ENCODE data around the gene CACNA1B. TPM values are rescaled to one million over a fixed set of nuclear protein-coding genes. Genes with fewer than 3 reads are reported as not detected.

CACNA1B gene
- total RNA-seq, 1 donor from 2014 or later, result not detected

DNA sequence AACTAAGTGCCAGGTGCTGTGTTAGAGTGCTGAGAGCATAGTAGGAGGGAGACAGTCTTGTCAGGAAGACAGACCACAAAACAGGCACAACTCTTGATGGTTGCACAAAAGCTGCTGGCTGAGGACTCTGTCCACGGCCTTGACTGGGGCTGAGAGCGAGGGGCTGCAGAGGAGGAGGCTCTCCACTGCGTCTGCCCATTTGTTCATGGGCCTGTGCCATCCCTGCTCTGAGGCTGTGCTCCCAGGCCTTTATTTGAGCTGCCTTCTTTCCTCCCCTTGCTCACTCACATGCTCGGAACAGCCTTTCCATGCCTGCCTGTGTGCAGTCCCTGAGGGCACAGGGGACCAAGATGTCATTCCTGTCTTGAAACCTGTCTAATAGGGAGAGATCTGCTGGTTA, 147.8 kb downstream of the CACNA1B start:
- peaks cover 35% of the 10 kb centered on the region for H3K27me3 Mint-ChIP-seq
- intact Hi-C loops (cut with micrococcal nuclease), result no loop called here

GRCh38 chr9:138025908-138026307, 148.3 kb downstream of the CACNA1B start:
- Mint-ChIP-seq H3K4me3 (no peak overlapping the region), H3K27ac (no peak overlapping the region), H3K27me3 (peaks cover 38% of the 10 kb centered on the region), H3K4me1 (no peaks in the 10 kb centered on the region), H3K9me3 (no peaks in the 10 kb centered on the region), H3K36me3 (ENCODE audit: low read depth) (no peaks in the 10 kb centered on the region)
- DNase-seq, result no peak
- intact Hi-C loops (cut with micrococcal nuclease), result no loop called here

More for the DNA sequence above, 147.8 kb downstream of the CACNA1B start:
- no peak for DNase-seq
- H3K9me3 Mint-ChIP-seq, result no peaks in the 10 kb centered on the region
- no peaks in the 10 kb centered on the region for H3K36me3 Mint-ChIP-seq (ENCODE audit: low read depth)
- no peaks in the 10 kb centered on the region for H3K4me1 Mint-ChIP-seq
- H3K4me3 Mint-ChIP-seq, result no peak overlapping the region
- H3K27ac Mint-ChIP-seq, result no peak overlapping the region

GRCh38 chr9:138028596-138028995, 151.0 kb downstream of the CACNA1B start:
- Mint-ChIP-seq H3K9me3 (no peaks in the 10 kb centered on the region), H3K4me1 (no peaks in the 10 kb centered on the region), H3K27me3 (peaks cover 49% of the 10 kb centered on the region), H3K4me3 (no peak overlapping the region), H3K27ac (no peak overlapping the region), H3K36me3 (ENCODE audit: low read depth) (no peaks in the 10 kb centered on the region)
- DNase-seq, result no peak
- intact Hi-C loops (cut with micrococcal nuclease), result no loop called here

GRCh38 chr9:138031186-138031585, 153.6 kb downstream of the CACNA1B start:
- H3K27me3 Mint-ChIP-seq, result peaks cover 38% of the 10 kb centered on the region

DNA sequence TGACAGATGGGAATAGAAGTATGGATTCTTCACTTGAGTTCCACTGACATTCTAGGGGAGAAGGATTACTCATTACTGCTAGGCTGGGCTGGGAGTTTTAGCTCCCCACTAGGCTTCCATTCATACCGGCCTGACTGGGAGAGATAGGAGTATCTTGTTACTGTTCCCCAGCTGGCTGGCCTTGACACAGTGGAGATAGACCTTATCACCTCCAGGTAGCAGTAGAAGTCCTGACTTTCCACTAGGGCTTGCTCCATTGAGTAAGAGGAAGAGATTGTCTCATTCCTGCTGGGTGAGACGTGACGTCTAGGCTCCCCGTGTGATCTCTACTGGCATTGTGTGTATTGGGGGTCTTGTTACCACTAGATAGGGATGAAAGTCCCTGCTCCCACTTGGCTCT, 156.4 kb downstream of the CACNA1B start:
- no peak overlapping the region for H3K27ac Mint-ChIP-seq
- H3K4me1 Mint-ChIP-seq, result no peaks in the 10 kb centered on the region
- no peak overlapping the region for H3K4me3 Mint-ChIP-seq
- no peak for DNase-seq
- no peaks in the 10 kb centered on the region for H3K9me3 Mint-ChIP-seq
- H3K36me3 Mint-ChIP-seq (ENCODE audit: low read depth), result no peaks in the 10 kb centered on the region
- H3K27me3 Mint-ChIP-seq, result peaks cover 30% of the 10 kb centered on the region
- intact Hi-C loops (cut with micrococcal nuclease), result no loop called here

More at GRCh38 chr9:138031186-138031585, 153.6 kb downstream of the CACNA1B start:
- no peak for DNase-seq
- H3K4me1 Mint-ChIP-seq, result no peaks in the 10 kb centered on the region
- H3K36me3 Mint-ChIP-seq (ENCODE audit: low read depth), result no peaks in the 10 kb centered on the region
- no peak overlapping the region for H3K27ac Mint-ChIP-seq
- no peaks in the 10 kb centered on the region for H3K9me3 Mint-ChIP-seq
- H3K4me3 Mint-ChIP-seq, result no peak overlapping the region
- intact Hi-C loops (cut with micrococcal nuclease), result no loop called here

DNA sequence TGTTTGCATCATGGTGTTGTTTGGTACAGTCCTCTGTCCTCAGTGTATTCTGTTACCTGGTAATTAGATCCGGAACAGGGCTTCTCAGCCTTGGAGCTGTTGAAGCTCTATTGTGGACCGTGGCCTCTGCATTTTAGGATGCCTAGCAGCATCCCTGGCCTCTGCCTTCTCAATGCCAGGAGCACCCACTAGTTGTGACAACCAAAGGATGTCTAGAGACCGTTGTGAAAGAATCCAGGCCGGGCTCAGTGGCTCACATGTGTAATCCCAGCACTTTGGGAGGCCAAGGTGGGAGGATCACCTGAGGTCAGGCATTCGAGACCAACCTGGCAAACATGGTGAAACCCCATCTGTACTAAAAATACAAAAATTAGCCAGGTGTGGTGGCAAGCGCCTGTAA, 159.6 kb downstream of the CACNA1B start:
- intact Hi-C loops (cut with micrococcal nuclease), result no loop called here

GRCh38 chr9:138038244-138038671, 160.7 kb downstream of the CACNA1B start:
- H3K27me3 Mint-ChIP-seq, result peaks cover 5% of the 10 kb centered on the region
- DNase-seq, result no peak
- no peak overlapping the region for H3K27ac Mint-ChIP-seq
- no peak overlapping the region for H3K4me3 Mint-ChIP-seq
- no peaks in the 10 kb centered on the region for H3K4me1 Mint-ChIP-seq
- intact Hi-C loops (cut with micrococcal nuclease), result no loop called here
- H3K9me3 Mint-ChIP-seq, result no peaks in the 10 kb centered on the region
- no peaks in the 10 kb centered on the region for H3K36me3 Mint-ChIP-seq (ENCODE audit: low read depth)

More for the DNA sequence above, 159.6 kb downstream of the CACNA1B start:
- H3K27ac Mint-ChIP-seq, result no peak overlapping the region
- peaks cover 13% of the 10 kb centered on the region for H3K27me3 Mint-ChIP-seq
- no peak for DNase-seq
- H3K4me3 Mint-ChIP-seq, result no peak overlapping the region
- no peaks in the 10 kb centered on the region for H3K4me1 Mint-ChIP-seq
- H3K36me3 Mint-ChIP-seq (ENCODE audit: low read depth), result no peaks in the 10 kb centered on the region
- no peaks in the 10 kb centered on the region for H3K9me3 Mint-ChIP-seq

DNA sequence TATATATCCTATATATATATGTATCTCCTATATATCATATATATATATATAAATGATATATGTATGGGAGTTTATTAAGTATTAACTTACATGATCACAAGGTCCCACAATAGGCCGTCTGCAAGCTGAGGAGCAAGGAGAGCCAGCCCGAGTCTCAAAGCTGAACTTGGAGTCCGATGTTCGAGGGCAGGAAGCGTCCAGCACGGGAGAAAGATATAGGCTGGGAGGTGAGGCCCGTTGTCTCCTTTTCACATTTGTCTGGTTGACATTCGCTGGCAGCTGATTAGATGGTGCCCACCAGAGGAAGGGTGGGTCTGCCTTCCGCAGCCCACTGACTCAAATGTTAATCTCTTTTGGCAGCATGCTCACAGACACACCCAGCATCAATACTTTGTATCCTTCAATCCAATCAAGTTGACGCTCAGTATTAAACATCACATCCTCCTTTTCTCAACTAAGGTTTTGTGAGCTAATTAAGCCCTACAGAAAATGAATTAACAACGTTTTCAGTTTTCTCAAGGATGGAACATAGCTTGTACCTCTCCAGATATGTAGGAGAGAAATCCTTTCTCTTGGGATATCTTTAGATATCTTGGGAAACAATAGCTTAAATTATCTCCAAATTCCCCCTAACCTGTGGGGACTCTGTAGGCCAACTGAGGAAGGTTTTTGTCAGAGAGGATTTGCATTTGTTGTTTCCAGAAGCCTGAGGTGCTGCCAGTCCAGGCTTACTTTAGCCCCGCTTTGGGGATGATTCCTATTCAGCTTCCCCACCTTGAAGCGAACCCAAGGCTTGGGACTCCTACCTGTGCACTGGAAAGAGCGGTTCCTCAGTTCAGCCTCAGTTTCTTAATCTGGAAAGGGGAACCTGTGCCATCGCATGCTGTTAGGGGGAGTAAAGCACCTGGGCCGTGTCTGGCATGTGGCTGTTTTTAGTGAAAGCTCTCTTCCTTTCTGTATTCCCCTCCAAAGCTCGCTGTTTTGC, 163.2 kb downstream of the CACNA1B start:
- Mint-ChIP-seq H3K27ac (no peak overlapping the region), H3K4me1 (no peaks in the 10 kb centered on the region), H3K4me3 (no peak overlapping the region), H3K27me3 (no peaks in the 10 kb centered on the region), H3K36me3 (ENCODE audit: low read depth) (no peaks in the 10 kb centered on the region), H3K9me3 (no peaks in the 10 kb centered on the region)
- DNase-seq, result no peak
- intact Hi-C loops (cut with micrococcal nuclease), result no loop called here

DNA sequence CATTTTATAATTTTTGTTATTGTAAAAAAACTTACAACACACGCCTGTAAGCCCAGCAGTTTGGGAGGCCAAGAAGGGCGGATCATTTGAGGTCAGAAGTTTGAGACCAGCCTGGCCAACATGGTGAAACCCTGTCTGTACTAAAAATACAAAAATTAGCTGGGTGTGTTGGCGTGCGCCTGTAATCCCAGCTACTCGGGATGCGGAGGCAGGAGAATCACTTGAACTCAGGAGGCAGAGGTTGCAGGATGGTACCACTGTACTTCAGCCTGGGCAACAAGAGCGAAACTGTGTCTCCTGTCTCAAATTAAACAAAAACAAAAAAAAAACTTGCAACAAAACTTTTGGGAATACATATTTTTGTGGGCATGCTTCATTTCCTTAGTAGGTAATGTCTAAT, 164.6 kb downstream of the CACNA1B start:
- no peaks in the 10 kb centered on the region for H3K36me3 Mint-ChIP-seq (ENCODE audit: low read depth)
- no peaks in the 10 kb centered on the region for H3K27me3 Mint-ChIP-seq
- H3K4me3 Mint-ChIP-seq, result no peak overlapping the region
- intact Hi-C loops (cut with micrococcal nuclease), result no loop called here
- DNase-seq, result no peak
- H3K9me3 Mint-ChIP-seq, result no peaks in the 10 kb centered on the region
- H3K4me1 Mint-ChIP-seq, result no peaks in the 10 kb centered on the region
- H3K27ac Mint-ChIP-seq, result no peak overlapping the region

- no peak for DNase-seq
- Mint-ChIP-seq H3K4me3 (no peak overlapping the region), H3K27ac (no peak overlapping the region), H3K27me3 (no peaks in the 10 kb centered on the region), H3K4me1 (no peaks in the 10 kb centered on the region), H3K9me3 (no peaks in the 10 kb centered on the region), H3K36me3 (ENCODE audit: low read depth) (no peaks in the 10 kb centered on the region)
- intact Hi-C loops (cut with micrococcal nuclease), result no loop called here
These were observed 165.1 kb downstream of the CACNA1B start for GRCh38 chr9:138042640-138043039.

- H3K4me1 Mint-ChIP-seq, result no peaks in the 10 kb centered on the region
- H3K4me3 Mint-ChIP-seq, result no peak overlapping the region
- H3K27me3 Mint-ChIP-seq, result no peaks in the 10 kb centered on the region
- DNase-seq, result no peak
- H3K9me3 Mint-ChIP-seq, result no peaks in the 10 kb centered on the region
- no peaks in the 10 kb centered on the region for H3K36me3 Mint-ChIP-seq (ENCODE audit: low read depth)
- intact Hi-C loops (cut with micrococcal nuclease), result no loop called here
- H3K27ac Mint-ChIP-seq, result no peak overlapping the region
These were observed 165.5 kb downstream of the CACNA1B start for GRCh38 chr9:138043061-138043410.

DNA sequence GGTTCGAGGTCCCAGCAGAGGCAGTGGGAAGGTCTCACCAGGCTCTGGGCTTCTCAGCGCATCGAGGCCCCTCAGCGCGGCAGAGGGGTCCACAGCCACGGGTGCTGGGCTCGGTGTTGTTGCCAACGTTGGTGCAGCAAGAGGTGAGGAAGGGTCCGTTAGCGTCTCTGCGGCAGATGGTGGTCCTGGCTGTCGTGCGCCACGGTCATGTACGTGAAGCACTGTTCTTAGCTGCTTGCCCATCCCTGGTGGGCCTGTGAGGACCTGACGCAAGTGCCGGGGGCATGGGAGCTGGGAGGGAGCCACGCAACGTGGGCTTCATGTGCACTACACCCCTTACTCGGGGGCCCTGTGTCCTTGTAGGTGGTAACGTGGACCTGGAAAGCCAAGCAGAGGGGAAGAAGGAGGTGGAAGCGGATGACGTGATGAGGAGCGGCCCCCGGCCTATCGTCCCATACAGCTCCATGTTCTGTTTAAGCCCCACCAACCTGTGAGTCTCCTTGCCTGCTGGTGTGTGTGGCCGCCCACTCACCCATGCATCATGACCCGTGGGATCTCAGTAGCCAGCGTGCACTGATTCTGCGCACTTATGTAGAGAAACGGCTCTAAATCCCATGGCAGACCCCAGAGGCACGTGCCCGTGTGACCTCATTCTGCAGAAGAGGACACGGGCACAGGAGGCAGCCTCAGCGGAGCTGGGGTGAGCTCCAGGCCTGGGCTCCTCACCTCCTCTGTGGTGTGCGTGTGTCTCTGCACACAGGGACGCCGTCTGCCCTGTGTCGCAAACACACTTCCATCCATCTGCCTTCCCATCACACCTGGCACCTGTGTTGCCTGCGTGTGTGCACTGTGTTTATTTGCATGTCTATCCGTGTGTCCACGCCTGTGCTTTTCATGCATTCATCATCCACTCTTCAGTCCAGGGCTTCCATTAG, 166.1 kb downstream of the CACNA1B start:
- Mint-ChIP-seq H3K4me1 (no peaks in the 10 kb centered on the region), H3K9me3 (no peaks in the 10 kb centered on the region), H3K27me3 (no peaks in the 10 kb centered on the region), H3K4me3 (no peak overlapping the region), H3K27ac (no peak overlapping the region), H3K36me3 (ENCODE audit: low read depth) (no peaks in the 10 kb centered on the region)
- DNase-seq, result no peak
- intact Hi-C loops (cut with micrococcal nuclease), result no loop called here

DNA sequence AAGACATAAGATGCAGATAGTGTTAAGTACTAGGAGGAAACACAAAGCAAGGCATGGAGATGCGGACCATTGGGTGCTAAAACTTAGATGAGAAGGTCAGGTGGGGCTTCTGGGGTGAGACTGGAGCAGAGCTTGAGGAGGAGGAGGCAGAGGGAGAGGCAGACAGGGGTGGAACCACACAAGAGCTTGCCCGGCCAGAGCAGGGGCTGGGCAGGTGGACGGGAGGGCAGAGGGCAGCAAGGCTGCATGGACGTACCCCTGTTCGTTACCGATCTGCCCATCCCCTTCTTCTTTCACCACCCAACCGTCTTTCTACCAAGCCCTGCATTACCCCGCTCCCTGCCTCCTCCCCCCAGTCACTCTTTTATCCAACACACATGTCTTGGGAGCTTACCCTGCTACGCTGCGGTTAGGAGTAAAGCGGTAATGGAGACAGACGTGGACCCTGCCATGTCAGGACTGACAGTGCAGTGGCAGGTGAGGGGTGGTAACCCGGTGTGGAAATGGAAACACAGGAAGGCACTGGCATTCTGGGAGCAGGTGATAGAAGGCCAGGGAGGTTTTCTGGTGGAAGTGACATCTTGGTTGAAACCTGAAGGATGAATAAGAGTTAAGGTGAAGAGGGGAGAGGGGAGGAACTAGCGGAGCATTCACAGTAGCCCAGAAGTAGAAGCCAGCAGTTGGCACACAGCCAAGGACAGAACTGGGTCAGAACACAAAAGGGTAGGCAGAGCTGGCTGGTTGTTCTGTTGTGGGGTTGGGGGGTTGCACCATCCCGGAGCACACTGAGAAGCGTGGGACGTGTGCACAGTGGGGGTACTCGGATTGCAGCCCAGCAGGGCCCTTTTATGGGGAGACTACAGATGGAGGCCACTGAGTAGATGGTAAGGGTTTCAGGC, 167.2 kb downstream of the CACNA1B start:
- no peaks in the 10 kb centered on the region for H3K36me3 Mint-ChIP-seq (ENCODE audit: low read depth)
- H3K27ac Mint-ChIP-seq, result no peak overlapping the region
- H3K4me1 Mint-ChIP-seq, result no peaks in the 10 kb centered on the region
- no peaks in the 10 kb centered on the region for H3K27me3 Mint-ChIP-seq
- no peak for DNase-seq
- intact Hi-C loops (cut with micrococcal nuclease), result no loop called here
- H3K4me3 Mint-ChIP-seq, result no peak overlapping the region
- H3K9me3 Mint-ChIP-seq, result no peaks in the 10 kb centered on the region

Data from activated CD4-positive, alpha-beta T cell treated with anti-CD3 and anti-CD28 coated beads, Interleukin-2, amount 10 ng/mL, durations not matched to agents 24 days and 14 days (primary cell).